Stimulated activated CD8-positive, alpha-beta memory T cell treated with anti-CD3 and anti-CD28 coated beads, Interleukin-12 subunit alpha, Interleukin-12 subunit beta, amount 100 ng/mL, for 24 hours (primary cell): Measurements from ENCODE around the gene GFER.
"Not testable (repeated sequence)": the region's sequence is repeated elsewhere in the genome, so short reads cannot be mapped to it uniquely, and the experiment has no call there.

Experiments used
- DNase-seq: peaks from one replicate; pipeline ENCODE4 v3.0.0-alpha.2; 2020; ENCODE audit errors: extremely low read depth

GFER gene

GRCh38 chr16:1983544-1984346 is at the start of gene GFER:
Gene GFER, plus strand, starts transcription at chr16:1984193. Its CDS starts 26 bp downstream, at chr16:1984219.
- no peak for DNase-seq

DNA sequence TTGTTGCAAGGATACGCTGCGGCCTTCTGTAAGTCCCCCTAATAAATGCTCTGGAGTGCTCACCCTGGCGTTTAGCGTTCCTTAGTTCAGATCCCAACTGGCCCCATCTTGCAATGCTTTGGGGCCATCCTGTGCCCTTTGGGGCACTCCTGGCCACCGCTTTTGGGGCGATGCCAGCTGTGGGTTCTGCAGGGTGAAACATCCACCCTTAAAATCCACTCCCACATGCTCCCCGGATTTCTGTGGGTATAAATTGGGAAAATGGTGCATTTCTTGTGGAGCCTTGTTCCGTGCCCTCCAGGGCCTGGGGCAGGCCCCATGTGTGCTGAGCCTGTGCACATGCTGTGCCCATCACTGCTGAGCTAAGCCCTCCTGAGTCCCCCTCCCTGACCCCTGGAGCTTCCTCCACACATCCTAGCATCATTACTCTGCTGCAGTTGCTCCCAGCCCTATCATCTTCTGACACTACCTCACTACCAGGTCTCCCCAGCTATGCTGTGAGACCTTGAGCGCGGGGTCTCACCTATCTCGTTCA is 47.0 kb upstream of the GFER start:
- no peak for DNase-seq

DNA sequence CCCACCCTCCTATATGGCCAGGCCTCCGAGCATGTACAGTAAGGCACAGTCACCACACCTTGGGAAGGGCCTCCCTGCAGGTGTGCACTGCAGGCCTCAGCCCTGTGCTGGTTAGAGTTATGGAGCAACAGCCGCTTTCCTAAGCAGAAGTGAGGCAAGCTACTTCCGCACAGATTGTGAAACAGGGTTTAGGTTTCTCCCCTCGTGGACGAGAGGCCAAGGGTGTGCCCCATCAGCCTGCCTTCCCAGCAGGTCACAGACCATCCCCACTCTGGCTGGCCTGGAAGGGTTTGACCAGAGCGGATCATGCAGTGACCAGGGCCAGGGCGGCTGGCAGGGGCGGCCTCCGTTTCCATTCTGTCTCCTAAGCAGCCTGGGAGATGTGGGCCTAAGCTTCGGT is 45.7 kb upstream of the GFER start:
- no peak for DNase-seq

DNA sequence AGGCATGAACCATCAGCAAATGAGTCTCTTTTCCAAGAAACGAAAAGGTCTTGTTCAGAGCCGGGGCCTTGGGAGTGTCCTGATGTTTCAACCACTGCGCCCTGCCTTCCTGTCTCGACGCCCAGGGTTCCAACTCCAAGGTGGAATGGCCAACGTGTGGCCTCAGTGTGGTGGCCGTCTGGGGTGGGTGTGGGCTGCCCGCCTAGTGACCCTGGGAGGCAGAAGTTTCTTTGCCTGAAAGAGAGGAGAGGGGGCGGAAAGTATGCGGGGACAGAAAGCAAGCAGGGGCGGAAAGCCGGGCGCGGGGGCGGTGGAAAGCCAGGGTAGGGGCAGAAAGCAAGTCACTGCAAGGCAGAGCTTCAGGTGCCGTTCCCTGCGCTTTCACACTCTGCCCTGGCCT is 45.1 kb upstream of the GFER start:
- DNase-seq = no peak

DNA sequence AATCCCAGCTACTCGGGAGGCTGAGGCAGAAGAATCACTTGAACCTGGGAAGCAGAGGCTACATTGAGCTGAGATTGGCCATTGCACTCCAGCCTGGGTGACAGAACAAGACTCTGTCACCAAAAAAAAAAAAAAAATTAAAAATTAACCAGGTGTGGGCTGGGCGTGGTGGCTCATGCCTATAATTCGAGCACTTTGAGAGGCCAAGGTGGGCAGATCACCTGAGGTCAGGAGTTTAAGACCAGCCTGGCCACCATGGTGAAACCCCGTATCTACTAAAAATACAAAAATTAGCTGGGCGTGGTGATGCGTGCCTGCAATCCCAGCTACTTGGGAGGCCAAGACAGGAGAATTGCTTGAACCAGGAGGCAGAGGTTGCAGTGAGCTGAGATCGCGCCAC is 44.2 kb upstream of the GFER start:
- not testable (repeated sequence) for DNase-seq

GRCh38 chr16:1940273-1941161 is 43.5 kb upstream of the GFER start:
- no peak for DNase-seq

DNA sequence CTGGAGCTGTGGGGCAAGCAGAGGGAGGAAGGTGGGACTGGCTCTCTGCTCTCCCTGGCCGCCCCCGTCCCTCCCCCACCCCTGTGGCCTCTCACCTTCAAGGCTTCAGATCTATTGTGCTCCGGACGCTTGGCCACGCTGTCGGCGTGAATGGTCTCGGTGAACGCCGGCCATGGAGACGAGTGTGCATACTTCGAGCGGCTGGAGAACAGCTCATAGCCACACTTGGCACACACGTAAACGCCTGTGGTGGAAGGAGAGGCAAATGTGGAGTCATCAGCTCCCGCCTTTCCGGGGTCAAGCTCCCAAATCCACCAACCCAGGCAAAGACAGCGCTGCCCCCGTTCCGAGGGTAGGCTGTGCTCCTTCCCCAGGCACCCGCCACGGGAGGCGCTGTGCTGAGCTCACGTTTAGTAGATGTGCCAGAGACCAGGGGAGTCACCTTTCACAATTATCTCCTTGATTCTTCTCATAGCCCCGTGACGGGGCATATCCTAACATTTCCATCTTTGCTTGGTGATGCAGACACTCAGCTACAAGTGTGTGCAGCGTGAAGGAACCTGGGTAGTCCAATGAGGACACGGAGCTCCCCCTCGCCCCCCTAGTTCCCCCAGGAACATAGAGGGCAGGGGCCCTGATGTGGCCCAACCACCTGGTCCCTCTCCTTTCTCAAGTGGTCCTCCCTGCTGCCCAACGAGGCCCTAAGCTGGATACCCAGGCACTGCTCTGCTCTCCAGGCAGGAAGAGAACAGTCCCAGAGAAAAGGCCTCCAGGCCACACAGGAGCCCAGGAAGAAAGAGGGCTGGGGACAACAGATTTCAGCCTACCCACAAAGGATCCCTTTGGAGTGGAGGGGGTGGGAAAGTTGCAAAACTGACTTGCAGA is 42.6 kb upstream of the GFER start:
- no peak for DNase-seq

DNA sequence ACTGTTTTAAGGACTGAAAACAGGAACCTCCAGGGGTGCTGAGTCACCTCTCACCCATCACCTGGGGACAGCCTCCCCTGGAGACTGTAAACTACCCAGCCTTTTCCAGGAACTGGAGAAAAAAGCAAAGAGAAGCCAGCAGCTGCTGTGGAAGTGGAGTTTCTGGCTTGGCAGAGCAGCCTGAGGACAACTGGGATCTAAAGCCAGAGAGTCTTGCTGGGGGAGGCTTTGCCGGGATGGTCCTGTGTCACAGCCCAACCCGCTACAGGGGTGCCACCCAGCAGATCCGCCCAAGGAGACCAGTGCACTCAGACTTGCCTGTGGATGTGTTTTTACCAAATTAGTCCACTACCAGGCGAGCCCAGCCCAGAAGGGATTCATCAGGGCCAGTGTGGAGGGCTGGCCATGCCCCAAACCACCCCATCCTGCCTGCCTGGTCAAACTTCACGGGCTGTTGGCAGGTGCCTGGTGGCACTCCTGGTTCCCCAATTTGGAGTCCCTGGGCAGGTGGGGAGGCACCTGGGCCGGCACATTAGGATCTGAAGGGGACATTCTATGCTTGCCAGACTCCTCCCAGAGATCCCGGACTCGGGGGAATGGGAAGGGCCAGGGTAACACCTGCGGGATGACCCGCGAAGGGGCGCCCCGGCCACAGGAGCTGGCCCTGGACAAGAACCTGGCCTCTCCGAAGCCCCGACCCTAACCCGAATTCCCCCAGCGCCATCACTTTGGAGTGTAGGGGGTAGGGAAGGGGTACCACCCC is 41.8 kb upstream of the GFER start:
- no peak for DNase-seq

- DNase-seq = peak; percentile 100
Observed at GRCh38 chr16:1942810-1943726, 40.9 kb upstream of the GFER start, which contains the start of gene MSRB1. Gene MSRB1, minus strand, starts transcription at chr16:1943199. Its CDS starts 43 bp downstream, at chr16:1943156.

DNA sequence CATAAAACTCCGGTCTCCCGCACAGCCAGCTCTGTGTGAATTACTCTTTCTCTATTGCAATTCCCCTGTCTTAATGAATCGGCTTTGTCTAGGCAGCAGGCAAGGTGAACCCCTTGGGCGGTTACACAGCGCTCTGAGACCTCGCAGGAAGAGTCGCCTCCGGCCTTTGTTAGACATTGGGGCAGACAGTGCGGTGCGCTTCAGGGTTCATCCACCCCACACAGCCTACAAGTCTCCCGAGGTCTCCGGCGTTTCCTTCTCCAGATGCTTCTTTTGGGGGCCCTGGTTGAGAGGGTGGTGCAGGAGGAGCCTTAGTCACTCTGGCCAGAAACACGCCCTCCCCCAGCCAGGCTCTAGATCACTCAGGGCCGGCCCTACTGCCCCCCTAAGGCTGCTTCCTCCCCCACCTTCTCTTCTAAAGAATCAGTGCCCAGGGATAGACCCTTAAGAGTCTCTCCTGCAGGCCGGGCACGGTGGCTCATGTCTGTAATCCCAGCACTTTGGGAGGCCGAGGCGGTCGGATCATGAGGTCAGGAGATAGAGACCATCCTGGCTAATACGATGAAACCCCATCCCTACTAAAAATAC is 39.3 kb upstream of the GFER start:
- no peak for DNase-seq

GRCh38 chr16:1945559-1946391 is 38.2 kb upstream of the GFER start:
- no peak for DNase-seq

DNA sequence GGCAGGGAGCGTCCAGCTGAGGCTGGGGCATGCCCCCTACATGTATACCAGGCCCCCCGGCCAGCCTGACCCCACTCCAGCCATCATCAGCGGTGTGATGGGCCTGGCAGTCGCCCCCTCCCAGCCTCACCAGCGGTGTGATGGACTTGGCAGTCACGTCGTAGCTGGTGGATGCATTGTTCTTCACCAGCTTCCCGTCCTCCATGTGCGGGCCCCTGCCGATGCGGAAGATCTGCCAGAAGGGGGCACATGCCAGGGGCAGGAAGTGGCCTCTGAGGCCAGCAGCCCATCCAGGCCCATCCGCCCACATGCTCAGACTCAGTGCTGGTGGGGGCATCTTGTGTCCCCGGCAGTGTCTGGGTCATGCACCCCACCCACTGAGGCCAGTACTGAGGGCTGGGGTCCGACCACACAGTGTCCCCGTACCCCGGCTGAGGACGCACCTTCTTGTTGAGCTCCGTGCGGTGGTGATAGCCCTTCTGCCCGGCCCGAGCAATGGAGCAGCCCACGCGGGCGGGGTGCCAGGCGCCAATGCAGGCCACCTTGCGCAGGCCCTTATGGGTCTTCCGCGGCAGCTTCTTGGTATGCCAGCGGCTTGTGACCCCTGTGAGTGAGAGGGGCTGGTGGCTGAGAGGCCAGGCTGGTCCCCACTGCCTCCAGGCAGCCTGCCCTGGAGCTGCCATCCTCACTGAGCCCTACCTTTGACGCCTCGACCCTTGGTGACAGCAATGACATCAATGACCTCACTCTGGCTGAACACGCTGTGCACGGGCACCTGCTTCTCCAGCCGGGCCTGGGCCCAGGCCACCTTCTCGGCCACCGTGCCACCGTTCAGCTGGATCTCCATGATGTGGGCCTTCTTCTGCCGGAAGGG is 37.3 kb upstream of the GFER start:
- no peak for DNase-seq

DNA sequence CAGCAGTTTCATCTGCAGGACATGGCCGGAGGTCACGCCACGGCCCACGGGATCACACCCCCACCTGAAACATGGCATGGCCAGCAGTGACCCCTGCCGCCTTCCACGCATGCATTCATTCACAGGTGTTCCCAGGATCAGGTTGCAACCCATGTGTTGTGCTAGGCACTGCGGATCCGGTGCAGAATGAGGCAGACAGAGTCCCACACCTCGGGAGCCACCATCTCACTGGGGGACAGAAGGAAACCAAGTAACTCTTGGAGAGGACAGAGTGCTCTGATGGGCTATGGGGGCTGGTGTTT is 36.7 kb upstream of the GFER start:
- DNase-seq = no peak

- no peak for DNase-seq
Observed at GRCh38 chr16:1949507-1949906, 34.5 kb upstream of the GFER start.

- no peak for DNase-seq
Observed at GRCh38 chr16:1950047-1950446, 33.9 kb upstream of the GFER start.

DNA sequence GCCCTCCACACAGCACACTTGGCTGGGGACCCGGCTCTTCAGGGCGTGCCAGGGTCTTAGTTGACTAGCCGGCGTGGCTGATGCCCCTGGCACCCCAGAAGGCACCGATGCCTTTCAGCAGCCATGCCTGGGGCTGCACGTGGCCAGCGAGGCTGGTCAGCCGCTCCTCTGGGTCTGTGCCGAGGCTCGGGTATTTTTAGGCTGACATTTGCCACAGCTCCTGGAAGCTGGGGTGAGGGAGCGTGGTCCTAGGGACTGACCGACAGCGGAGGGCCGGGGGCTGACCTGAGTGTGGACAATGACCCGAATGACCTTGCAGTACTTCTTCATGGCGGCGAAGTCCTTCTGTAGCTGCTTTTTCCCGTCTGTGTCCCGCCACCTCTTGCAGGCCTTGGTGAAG is 33.4 kb upstream of the GFER start:
- DNase-seq = no peak

DNA sequence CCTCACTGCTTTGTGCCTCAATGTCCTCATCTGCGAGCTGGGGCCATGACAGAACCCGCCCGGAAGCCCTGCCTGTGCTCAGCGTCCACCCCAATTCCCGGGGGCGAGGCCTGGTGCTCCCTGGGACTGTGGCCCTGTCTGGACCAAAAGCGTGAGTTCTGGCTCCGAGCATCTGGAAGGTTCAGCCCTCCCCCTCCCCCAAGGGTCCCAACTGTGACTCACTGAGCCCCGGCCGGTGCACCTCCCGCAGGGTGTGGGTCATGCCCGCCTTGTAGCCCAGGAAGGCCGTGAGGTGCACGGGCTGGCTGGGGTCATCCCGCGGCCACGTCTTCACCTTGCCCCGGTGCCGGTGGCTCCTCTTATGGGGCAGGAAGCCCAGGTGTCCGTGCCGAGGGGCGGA is 30.3 kb upstream of the GFER start:
- no peak for DNase-seq
